ENCODE data around the gene PDGFRB.

GRCh38 chr5:150135557-150136304, 19.9 kb downstream of the PDGFRB start:
- TF ChIP-seq CTCF (conservative IDR thresholded peaks at IDR 0.05 in 1 of 2, IDR thresholded peaks at IDR 0.05 in 1 of 2; ENCODE audit: low read depth in 1 of 2, low read length in 2 of 2), result no peak
- TF ChIP-seq EZH2 (IDR thresholded peaks at IDR 0.05; ENCODE audit: low read length, missing control alignments), result no peak

Measured in fibroblast of lung (primary cell).